Upper lobe of left lung (tissue), 4 donors: ENCODE data around the gene GYS2.

ENCODE experiments used
- EP300 ChIP-seq, 4 donors: sonication (generic); formaldehyde crosslinking; IDR thresholded peaks; one replicate each; pipeline ENCODE4 v1.5.1; 2017; ENCODE audit warnings: antibody characterized with exemption in 4 of 4, control low read depth in 2 of 4
- POLR2AphosphoS5 ChIP-seq, 2 donors: sonication (generic); formaldehyde crosslinking; IDR thresholded peaks; one replicate each; pipeline ENCODE4 v1.5.1; 2017; ENCODE audit warnings: antibody characterized with exemption in 2 of 2
- TF ChIP-seq, protein P1 (sequence below), 6 experiments: fragments of 450-650 bp in 4 of 6; fragments of 200-600 bp in 2 of 6; sonication (generic) in 2 of 6; IDR thresholded peaks; one replicate each; pipeline ENCODE4 v1.5.1; 2016 to 2019; ENCODE audit warnings: antibody characterized with exemption in 6 of 6

DNA sequence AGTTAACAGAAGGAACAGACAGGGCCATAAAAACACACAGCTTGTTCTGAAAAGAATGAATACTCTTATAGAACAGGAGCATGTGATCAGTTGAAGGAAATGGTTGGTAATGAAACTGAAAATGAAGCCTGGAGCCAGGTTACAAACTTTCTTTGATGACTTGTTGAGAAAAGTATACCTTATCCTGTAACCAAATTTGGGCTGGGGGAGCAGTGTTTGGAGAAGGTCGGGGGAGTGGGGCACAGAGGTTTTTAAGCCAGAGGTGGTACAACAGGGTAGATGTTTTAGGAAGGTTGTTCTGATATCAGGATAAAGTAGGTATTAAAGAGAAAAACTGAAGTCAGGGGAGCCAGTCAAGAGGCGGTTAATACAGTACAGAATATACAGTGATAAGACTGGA, 94.9 kb downstream of the GYS2 start:
- TF ChIP-seq, protein P1, sequence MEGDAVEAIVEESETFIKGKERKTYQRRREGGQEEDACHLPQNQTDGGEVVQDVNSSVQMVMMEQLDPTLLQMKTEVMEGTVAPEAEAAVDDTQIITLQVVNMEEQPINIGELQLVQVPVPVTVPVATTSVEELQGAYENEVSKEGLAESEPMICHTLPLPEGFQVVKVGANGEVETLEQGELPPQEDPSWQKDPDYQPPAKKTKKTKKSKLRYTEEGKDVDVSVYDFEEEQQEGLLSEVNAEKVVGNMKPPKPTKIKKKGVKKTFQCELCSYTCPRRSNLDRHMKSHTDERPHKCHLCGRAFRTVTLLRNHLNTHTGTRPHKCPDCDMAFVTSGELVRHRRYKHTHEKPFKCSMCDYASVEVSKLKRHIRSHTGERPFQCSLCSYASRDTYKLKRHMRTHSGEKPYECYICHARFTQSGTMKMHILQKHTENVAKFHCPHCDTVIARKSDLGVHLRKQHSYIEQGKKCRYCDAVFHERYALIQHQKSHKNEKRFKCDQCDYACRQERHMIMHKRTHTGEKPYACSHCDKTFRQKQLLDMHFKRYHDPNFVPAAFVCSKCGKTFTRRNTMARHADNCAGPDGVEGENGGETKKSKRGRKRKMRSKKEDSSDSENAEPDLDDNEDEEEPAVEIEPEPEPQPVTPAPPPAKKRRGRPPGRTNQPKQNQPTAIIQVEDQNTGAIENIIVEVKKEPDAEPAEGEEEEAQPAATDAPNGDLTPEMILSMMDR (IDR thresholded peaks at IDR 0.05) = no peak
- no peak for TF ChIP-seq POLR2AphosphoS5 (IDR thresholded peaks at IDR 0.05)
- TF ChIP-seq EP300 (IDR thresholded peaks at IDR 0.05) = no peak
